ENCODE data around the gene PCSK6.

PCSK6 gene

DNA sequence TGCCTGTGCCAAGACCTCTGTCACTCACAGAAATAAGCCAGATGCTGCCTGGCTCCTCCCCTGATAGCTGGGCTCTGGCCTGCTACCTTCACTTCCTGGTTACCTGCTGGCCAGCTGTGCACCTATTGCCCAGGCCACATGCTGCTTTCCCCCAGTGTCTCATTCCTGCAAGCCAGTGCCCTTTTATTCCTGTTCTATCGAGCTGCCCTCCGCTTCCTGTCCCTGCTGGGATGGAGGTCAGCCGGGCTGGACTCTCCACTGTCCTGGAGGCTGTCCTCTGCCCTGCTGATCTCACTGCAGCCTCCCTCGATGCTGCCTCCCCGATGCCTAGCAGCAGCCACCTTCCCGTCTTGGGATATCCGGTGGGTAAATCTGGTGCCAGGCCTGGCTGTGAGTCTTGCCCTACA, 157.4 kb downstream of the PCSK6 start:
- Histone ChIP-seq H3K79me2 (ENCODE audit: control insufficient read depth, low read length) (no peaks in the 10 kb centered on the region), H3K4me2 (ENCODE audit: low read length) (no peak overlapping the region), H4K20me1 (ENCODE audit: control insufficient read depth, insufficient read depth, low read depth, low read length) (no peaks in the 10 kb centered on the region), H3F3A (ENCODE audit: control insufficient read depth, insufficient read depth) (peaks cover 18% of the 10 kb centered on the region), H3K4me1 (ENCODE audit: control insufficient read depth, low read length) (peaks cover 11% of the 10 kb centered on the region), H3K36me3 (ENCODE audit: control insufficient read depth, low read length) (peaks cover 9% of the 10 kb centered on the region; the same call in 1 of the 2 replicates), H3K9me3 (ENCODE audit: control insufficient read depth, insufficient read depth, low read length) (peaks cover 40% of the 10 kb centered on the region), H3K9me2 (replicated peaks; ENCODE audit: control insufficient read depth, low read length) (no peaks in the 10 kb centered on the region), H3K27me3 (ENCODE audit: control insufficient read depth, low read length) (no peaks in the 10 kb centered on the region), H3K4me3 (ENCODE audit: low read length) (no peak overlapping the region), H3K27ac (ENCODE audit: low read depth, low read length) (no peak overlapping the region)
- TF ChIP-seq, protein P1, sequence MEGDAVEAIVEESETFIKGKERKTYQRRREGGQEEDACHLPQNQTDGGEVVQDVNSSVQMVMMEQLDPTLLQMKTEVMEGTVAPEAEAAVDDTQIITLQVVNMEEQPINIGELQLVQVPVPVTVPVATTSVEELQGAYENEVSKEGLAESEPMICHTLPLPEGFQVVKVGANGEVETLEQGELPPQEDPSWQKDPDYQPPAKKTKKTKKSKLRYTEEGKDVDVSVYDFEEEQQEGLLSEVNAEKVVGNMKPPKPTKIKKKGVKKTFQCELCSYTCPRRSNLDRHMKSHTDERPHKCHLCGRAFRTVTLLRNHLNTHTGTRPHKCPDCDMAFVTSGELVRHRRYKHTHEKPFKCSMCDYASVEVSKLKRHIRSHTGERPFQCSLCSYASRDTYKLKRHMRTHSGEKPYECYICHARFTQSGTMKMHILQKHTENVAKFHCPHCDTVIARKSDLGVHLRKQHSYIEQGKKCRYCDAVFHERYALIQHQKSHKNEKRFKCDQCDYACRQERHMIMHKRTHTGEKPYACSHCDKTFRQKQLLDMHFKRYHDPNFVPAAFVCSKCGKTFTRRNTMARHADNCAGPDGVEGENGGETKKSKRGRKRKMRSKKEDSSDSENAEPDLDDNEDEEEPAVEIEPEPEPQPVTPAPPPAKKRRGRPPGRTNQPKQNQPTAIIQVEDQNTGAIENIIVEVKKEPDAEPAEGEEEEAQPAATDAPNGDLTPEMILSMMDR (IDR thresholded peaks at IDR 0.05; ENCODE audit: low read depth, low read length, poor library complexity, severe bottlenecking) = no peak
- no peak for TF ChIP-seq EZH2phosphoT487 (IDR thresholded peaks at IDR 0.05; ENCODE audit: borderline replicate concordance, low read length)

DNA sequence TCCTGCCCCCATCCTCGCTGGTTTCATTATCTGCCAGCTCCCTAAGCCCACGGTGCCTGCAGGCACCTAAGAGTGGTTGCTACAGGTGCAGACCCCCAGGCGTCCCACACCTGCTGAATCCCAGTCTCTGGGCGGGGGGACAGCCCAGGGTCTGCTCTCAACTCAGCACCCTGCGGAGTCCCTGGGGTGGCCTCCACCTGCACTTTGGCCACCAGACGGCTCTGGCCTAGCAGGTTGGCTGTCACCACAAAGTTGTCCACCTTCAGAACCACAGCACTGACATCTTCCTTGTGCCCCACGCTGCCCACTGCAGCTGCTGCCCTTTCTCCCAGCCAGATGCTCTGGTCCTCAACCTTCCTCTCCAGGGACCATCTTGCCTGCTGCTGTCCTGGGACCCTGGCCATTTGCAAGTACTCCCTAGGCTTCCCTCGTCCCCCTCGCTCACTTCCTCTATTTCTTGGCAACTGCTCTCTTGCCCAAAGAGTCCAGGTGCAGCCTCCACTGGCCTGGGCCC, 159.6 kb downstream of the PCSK6 start:
- Histone ChIP-seq H3K4me3 (ENCODE audit: low read length) (no peak overlapping the region), H3K79me2 (ENCODE audit: control insufficient read depth, low read length) (no peaks in the 10 kb centered on the region), H3K4me2 (ENCODE audit: low read length) (no peak overlapping the region), H3K9me3 (ENCODE audit: control insufficient read depth, insufficient read depth, low read length) (peaks cover 26% of the 10 kb centered on the region), H4K20me1 (ENCODE audit: control insufficient read depth, insufficient read depth, low read depth, low read length) (no peaks in the 10 kb centered on the region), H3F3A (ENCODE audit: control insufficient read depth, insufficient read depth) (peaks cover 13% of the 10 kb centered on the region), H3K9me2 (replicated peaks; ENCODE audit: control insufficient read depth, low read length) (no peaks in the 10 kb centered on the region), H3K27ac (ENCODE audit: low read depth, low read length) (no peak overlapping the region), H3K36me3 (ENCODE audit: control insufficient read depth, low read length) (peaks cover 6% of the 10 kb centered on the region; the same call in 1 of the 2 replicates), H3K27me3 (ENCODE audit: control insufficient read depth, low read length) (no peaks in the 10 kb centered on the region), H3K4me1 (ENCODE audit: control insufficient read depth, low read length) (peaks cover 10% of the 10 kb centered on the region)
- TF ChIP-seq, protein P1 (IDR thresholded peaks at IDR 0.05; ENCODE audit: low read depth, low read length, poor library complexity, severe bottlenecking) = no peak
- TF ChIP-seq EZH2phosphoT487 (IDR thresholded peaks at IDR 0.05; ENCODE audit: borderline replicate concordance, low read length) = no peak

DNA sequence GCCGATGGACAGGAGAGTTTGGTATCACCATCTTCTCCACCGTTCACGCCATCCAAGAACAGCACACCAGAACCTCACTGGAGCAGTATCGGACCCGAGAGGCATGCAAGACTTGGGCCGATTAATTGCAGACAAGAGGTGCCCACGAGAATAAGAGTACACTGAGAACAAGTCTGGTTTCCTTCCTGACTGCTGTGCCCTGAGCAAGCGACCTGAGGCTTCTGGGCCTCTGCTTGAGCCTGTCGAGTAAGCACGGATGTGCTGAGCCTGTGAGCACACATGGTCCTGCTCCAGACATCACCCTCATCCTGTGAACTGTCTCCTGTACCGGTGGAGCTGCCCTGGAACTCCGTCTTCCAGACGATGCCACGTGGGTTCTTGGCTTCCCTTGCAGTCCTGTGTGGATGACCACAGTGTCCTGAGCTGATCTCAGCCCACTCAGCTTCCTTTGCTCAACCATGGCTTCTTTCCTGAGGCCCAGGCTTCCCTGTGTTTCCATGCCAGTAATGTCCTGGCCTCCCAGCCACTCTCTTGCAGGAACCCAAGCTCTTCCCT, 160.1 kb downstream of the PCSK6 start:
- no peak overlapping the region for H3K4me2 ChIP-seq (ENCODE audit: low read length)
- no peaks in the 10 kb centered on the region for H4K20me1 ChIP-seq (ENCODE audit: control insufficient read depth, insufficient read depth, low read depth, low read length)
- peaks cover 7% of the 10 kb centered on the region for H3F3A ChIP-seq (ENCODE audit: control insufficient read depth, insufficient read depth)
- no peak overlapping the region for H3K4me3 ChIP-seq (ENCODE audit: low read length)
- no peak overlapping the region for H3K27ac ChIP-seq (ENCODE audit: low read depth, low read length)
- 0 out of 2 replicates have a peak, but pooled peaks cover 3% of the 10 kb centered on the region for H3K36me3 ChIP-seq (ENCODE audit: control insufficient read depth, low read length)
- no peaks in the 10 kb centered on the region for H3K79me2 ChIP-seq (ENCODE audit: control insufficient read depth, low read length)
- peaks cover 20% of the 10 kb centered on the region for H3K9me3 ChIP-seq (ENCODE audit: control insufficient read depth, insufficient read depth, low read length)
- TF ChIP-seq, protein P1 (IDR thresholded peaks at IDR 0.05; ENCODE audit: low read depth, low read length, poor library complexity, severe bottlenecking) = no peak
- TF ChIP-seq EZH2phosphoT487 (IDR thresholded peaks at IDR 0.05; ENCODE audit: borderline replicate concordance, low read length) = no peak
- no peaks in the 10 kb centered on the region for H3K9me2 ChIP-seq (replicated peaks; ENCODE audit: control insufficient read depth, low read length)
- peaks cover 5% of the 10 kb centered on the region for H3K4me1 ChIP-seq (ENCODE audit: control insufficient read depth, low read length)
- no peaks in the 10 kb centered on the region for H3K27me3 ChIP-seq (ENCODE audit: control insufficient read depth, low read length)
